Activated CD4-positive, alpha-beta memory T cell treated with anti-CD3 and anti-CD28 coated beads for 36 hours (primary cell): Measurements from ENCODE around the gene ZNF775. TPM values are rescaled to one million over a fixed set of nuclear protein-coding genes. Genes with fewer than 3 reads are reported as not detected.

ENCODE experiments used
- CTCF ChIA-PET: fragments of 350-600 bp; sonication (Branson Sonifier 250); formaldehyde crosslinking; loops from one replicate; lab custom pipeline; 2021; ENCODE audit warnings: antibody characterized with exemption, inconsistent platforms; lab: Charles Lee
- POLR2A ChIA-PET: fragments of 350-600 bp; sonication (Branson Sonifier 250); formaldehyde crosslinking; loops from one replicate; lab custom pipeline; 2021; ENCODE audit warnings: antibody characterized with exemption; lab: Charles Lee
- DNase-seq: peaks from one replicate; pipeline ENCODE4 v3.0.0-alpha.2; 2020
- H3K27ac Mint-ChIP-seq: one replicate; pipeline ENCODE4 v1.8.0; 2021; ENCODE audit warnings: mixed read lengths
- H3K27me3 Mint-ChIP-seq: one replicate; pipeline ENCODE4 v1.8.0; 2021; ENCODE audit warnings: mixed read lengths
- H3K36me3 Mint-ChIP-seq: one replicate; pipeline ENCODE4 v1.8.0; 2021; ENCODE audit warnings: mixed read lengths
- H3K4me1 Mint-ChIP-seq: one replicate; pipeline ENCODE4 v1.8.0; 2021; ENCODE audit warnings: low read depth, mixed read lengths
- H3K4me3 Mint-ChIP-seq: one replicate; pipeline ENCODE4 v1.8.0; 2021; ENCODE audit warnings: mild to moderate bottlenecking, mixed read lengths
- H3K9me3 Mint-ChIP-seq: one replicate; pipeline ENCODE4 v1.8.0; 2021; ENCODE audit warnings: mixed read lengths
- intact Hi-C: fragments of 100-400 bp; cut with micrococcal nuclease; formaldehyde crosslinking; loops from one replicate; pipeline ENCODE4 v1.15.1; 2023
- total RNA-seq, 2 experiments: library from RNA; stranded (reverse); gene quantifications; one replicate each; pipeline ENCODE4 v1.2.3, GENCODE V29; 2021

Gene ZNF775
- total RNA-seq, 2 experiments from 2014 or later = 6.0 to 6.8 TPM

GRCh38 chr7:150428671-150429451, 49.7 kb downstream of the ZNF775 start:
- Mint-ChIP-seq H3K27ac (no peak overlapping the region), H3K9me3 (no peaks in the 10 kb centered on the region), H3K27me3 (peaks cover 6% of the 10 kb centered on the region), H3K4me3 (no peak overlapping the region), H3K4me1 (peaks cover 4% of the 10 kb centered on the region), H3K36me3 (no peaks in the 10 kb centered on the region)
- POLR2A ChIA-PET = no interaction called here
- intact Hi-C loops = no loop called here
- peak; percentile 48 for DNase-seq
- CTCF ChIA-PET = no interaction called here

- peaks cover 4% of the 10 kb centered on the region for H3K4me1 Mint-ChIP-seq
- POLR2A ChIA-PET = no interaction called here
- no peaks in the 10 kb centered on the region for H3K9me3 Mint-ChIP-seq
- peaks cover 6% of the 10 kb centered on the region for H3K27me3 Mint-ChIP-seq
- no peak overlapping the region for H3K27ac Mint-ChIP-seq
- DNase-seq = no peak
- intact Hi-C loops = no loop called here
- H3K36me3 Mint-ChIP-seq = no peaks in the 10 kb centered on the region
- CTCF ChIA-PET = interaction anchor here (0.9 kb wide), 1 partner anchor 349 kb away, joined by 3 read pairs; no protein-coding TSS in a partner anchor
- no peak overlapping the region for H3K4me3 Mint-ChIP-seq
Observed at GRCh38 chr7:150429699-150430098, 50.6 kb downstream of the ZNF775 start.

GRCh38 chr7:150430465-150431085, 51.4 kb downstream of the ZNF775 start:
- H3K9me3 Mint-ChIP-seq = no peaks in the 10 kb centered on the region

GRCh38 chr7:150431839-150432658, 52.9 kb downstream of the ZNF775 start:
- intact Hi-C loops = no loop called here
- ChIA-PET CTCF (interaction anchor here (2.7 kb wide), 1 partner anchor 17 kb away, joined by 6 read pairs; no protein-coding TSS in a partner anchor), POLR2A (no interaction called here)
- H3K36me3 Mint-ChIP-seq = no peaks in the 10 kb centered on the region
- no peak overlapping the region for H3K4me3 Mint-ChIP-seq
- DNase-seq = no peak
- peaks cover 11% of the 10 kb centered on the region for H3K4me1 Mint-ChIP-seq
- H3K9me3 Mint-ChIP-seq = no peaks in the 10 kb centered on the region
- no peak overlapping the region for H3K27ac Mint-ChIP-seq
- H3K27me3 Mint-ChIP-seq = peaks cover 6% of the 10 kb centered on the region

More at GRCh38 chr7:150430465-150431085, 51.4 kb downstream of the ZNF775 start:
- Mint-ChIP-seq H3K4me3 (no peak overlapping the region), H3K27ac (no peak overlapping the region), H3K27me3 (peaks cover 6% of the 10 kb centered on the region), H3K36me3 (no peaks in the 10 kb centered on the region), H3K4me1 (peaks cover 6% of the 10 kb centered on the region)
- DNase-seq = no peak
- intact Hi-C loops = no loop called here
- POLR2A ChIA-PET = no interaction called here
- CTCF ChIA-PET = interaction anchor here (0.9 to 1.6 kb wide), 2 partner anchors 9 to 348 kb away, joined by 3 to 6 read pairs; no protein-coding TSS in a partner anchor

- DNase-seq = no peak
- ChIA-PET CTCF (interaction anchor here (0.8 to 2.7 kb wide), 5 partner anchors 12 to 45 kb away, joined by 3 to 7 read pairs (median 4); a partner anchor contains a TSS), POLR2A (interaction anchor here (0.9 kb wide), 1 partner anchor 12 kb away, joined by 3 read pairs; no protein-coding TSS in a partner anchor)
- Mint-ChIP-seq H3K9me3 (no peaks in the 10 kb centered on the region), H3K4me3 (peak overlapping the region; percentile 37), H3K27me3 (peaks cover 6% of the 10 kb centered on the region), H3K27ac (peak overlapping the region; percentile 38), H3K4me1 (peaks cover 11% of the 10 kb centered on the region), H3K36me3 (no peaks in the 10 kb centered on the region)
- intact Hi-C loops = no loop called here
Observed at GRCh38 chr7:150432915-150433892, 54.1 kb downstream of the ZNF775 start.

GRCh38 chr7:150434240-150434639, 55.1 kb downstream of the ZNF775 start:
- Mint-ChIP-seq H3K4me3 (no peak overlapping the region), H3K36me3 (no peaks in the 10 kb centered on the region), H3K27ac (no peak overlapping the region), H3K9me3 (no peaks in the 10 kb centered on the region), H3K4me1 (peaks cover 13% of the 10 kb centered on the region), H3K27me3 (peaks cover 6% of the 10 kb centered on the region)
- intact Hi-C loops = no loop called here
- DNase-seq = no peak
- ChIA-PET CTCF (interaction anchor here (0.7 to 2.7 kb wide), 4 partner anchors 13 to 119 kb away, joined by 3 to 6 read pairs (median 4); no protein-coding TSS in a partner anchor), POLR2A (interaction anchor here (0.9 to 1.2 kb wide), 2 partner anchors 11 to 77 kb away, joined by 3 read pairs; no protein-coding TSS in a partner anchor)

- H3K9me3 Mint-ChIP-seq = no peaks in the 10 kb centered on the region
- ChIA-PET CTCF (interaction anchor here (2.7 kb wide), 1 partner anchor 14 kb away, joined by 6 read pairs; no protein-coding TSS in a partner anchor), POLR2A (interaction anchor here (1.2 kb wide), 1 partner anchor 77 kb away, joined by 3 read pairs; no protein-coding TSS in a partner anchor)
- H3K4me1 Mint-ChIP-seq = peaks cover 21% of the 10 kb centered on the region
- H3K4me3 Mint-ChIP-seq = no peak overlapping the region
- intact Hi-C loops = no loop called here
- H3K27me3 Mint-ChIP-seq = peaks cover 6% of the 10 kb centered on the region
- no peak for DNase-seq
- no peaks in the 10 kb centered on the region for H3K36me3 Mint-ChIP-seq
- no peak overlapping the region for H3K27ac Mint-ChIP-seq
Observed at GRCh38 chr7:150435047-150435389, 55.9 kb downstream of the ZNF775 start.

GRCh38 chr7:150435390-150436073, 56.4 kb downstream of the ZNF775 start:
- ChIA-PET POLR2A (no interaction called here), CTCF (no interaction called here)
- DNase-seq = no peak
- Mint-ChIP-seq H3K27me3 (peaks cover 6% of the 10 kb centered on the region), H3K9me3 (no peaks in the 10 kb centered on the region), H3K4me3 (no peak overlapping the region), H3K36me3 (no peaks in the 10 kb centered on the region), H3K27ac (no peak overlapping the region), H3K4me1 (peaks cover 26% of the 10 kb centered on the region)
- intact Hi-C loops = no loop called here

GRCh38 chr7:150439967-150440366, 60.8 kb downstream of the ZNF775 start:
- Mint-ChIP-seq H3K36me3 (peaks cover 12% of the 10 kb centered on the region), H3K4me1 (peaks cover 24% of the 10 kb centered on the region), H3K27ac (peak overlapping the region; percentile 8), H3K4me3 (no peak overlapping the region), H3K27me3 (no peaks in the 10 kb centered on the region), H3K9me3 (peaks cover 14% of the 10 kb centered on the region)
- CTCF ChIA-PET = interaction anchor here (0.7 kb wide), 1 partner anchor 47 kb away, joined by 3 read pairs; no protein-coding TSS in a partner anchor
- intact Hi-C loops = loop anchor here (2.0 kb wide), 1 partner anchor 315 kb away; no protein-coding TSS in a partner anchor
- no peak for DNase-seq
- POLR2A ChIA-PET = interaction anchor here (0.7 kb wide), 1 partner anchor 10 kb away, joined by 3 read pairs; the partner anchor contains the start of gene GIMAP8

- POLR2A ChIA-PET = no interaction called here
- H3K9me3 Mint-ChIP-seq = peaks cover 14% of the 10 kb centered on the region
Observed at GRCh38 chr7:150441524-150441923, 62.4 kb downstream of the ZNF775 start.

More at GRCh38 chr7:150441524-150441923, 62.4 kb downstream of the ZNF775 start:
- H3K27me3 Mint-ChIP-seq = no peaks in the 10 kb centered on the region
- H3K36me3 Mint-ChIP-seq = peaks cover 12% of the 10 kb centered on the region
- H3K4me1 Mint-ChIP-seq = peaks cover 23% of the 10 kb centered on the region
- intact Hi-C loops = loop anchor here (2.0 kb wide), 1 partner anchor 313 kb away; no protein-coding TSS in a partner anchor
- H3K4me3 Mint-ChIP-seq = no peak overlapping the region
- H3K27ac Mint-ChIP-seq = no peak overlapping the region
- DNase-seq = no peak
- CTCF ChIA-PET = no interaction called here
